ENCODE data around the gene NDUFB1.

DNA sequence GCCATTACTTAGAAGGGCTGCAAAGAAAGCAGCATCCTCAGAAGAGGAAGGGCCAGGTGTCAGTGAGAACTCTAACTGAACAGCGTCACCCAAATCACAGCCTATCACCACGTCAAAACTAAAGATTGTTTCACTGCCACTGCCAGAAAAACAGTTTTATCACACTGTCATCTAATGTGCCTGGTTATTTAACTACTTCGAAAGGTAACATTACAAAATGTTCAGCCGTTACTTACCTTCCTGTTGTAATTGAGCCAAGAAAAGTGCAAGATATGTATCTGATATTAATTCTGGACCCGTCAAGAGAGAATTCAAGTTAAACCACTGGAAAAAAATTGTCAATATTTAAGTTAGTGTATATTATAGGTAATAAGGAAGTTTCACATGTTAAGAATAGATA is 33.0 kb downstream of the NDUFB1 start:
- TF ChIP-seq, protein P1, sequence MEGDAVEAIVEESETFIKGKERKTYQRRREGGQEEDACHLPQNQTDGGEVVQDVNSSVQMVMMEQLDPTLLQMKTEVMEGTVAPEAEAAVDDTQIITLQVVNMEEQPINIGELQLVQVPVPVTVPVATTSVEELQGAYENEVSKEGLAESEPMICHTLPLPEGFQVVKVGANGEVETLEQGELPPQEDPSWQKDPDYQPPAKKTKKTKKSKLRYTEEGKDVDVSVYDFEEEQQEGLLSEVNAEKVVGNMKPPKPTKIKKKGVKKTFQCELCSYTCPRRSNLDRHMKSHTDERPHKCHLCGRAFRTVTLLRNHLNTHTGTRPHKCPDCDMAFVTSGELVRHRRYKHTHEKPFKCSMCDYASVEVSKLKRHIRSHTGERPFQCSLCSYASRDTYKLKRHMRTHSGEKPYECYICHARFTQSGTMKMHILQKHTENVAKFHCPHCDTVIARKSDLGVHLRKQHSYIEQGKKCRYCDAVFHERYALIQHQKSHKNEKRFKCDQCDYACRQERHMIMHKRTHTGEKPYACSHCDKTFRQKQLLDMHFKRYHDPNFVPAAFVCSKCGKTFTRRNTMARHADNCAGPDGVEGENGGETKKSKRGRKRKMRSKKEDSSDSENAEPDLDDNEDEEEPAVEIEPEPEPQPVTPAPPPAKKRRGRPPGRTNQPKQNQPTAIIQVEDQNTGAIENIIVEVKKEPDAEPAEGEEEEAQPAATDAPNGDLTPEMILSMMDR (IDR thresholded peaks at IDR 0.05 in 8 of 11, conservative IDR thresholded peaks at IDR 0.05 in 3 of 11), result no peak
- TF ChIP-seq POLR2A (IDR thresholded peaks at IDR 0.05) (no peak), POLR2AphosphoS5 (IDR thresholded peaks at IDR 0.05) (no peak)
